Esophagus squamous epithelium (tissue), 5 donors: ENCODE measurements around the gene CDCP1. TPM values are rescaled to one million over a fixed set of nuclear protein-coding genes. Genes with fewer than 3 reads are reported as not detected.

Experiments
- DNase-seq: peaks from one replicate; lab custom pipeline; 2025; lab: John Stamatoyannopoulos, UW
- H3K27ac ChIP-seq, 4 donors: fragments of 200-600 bp; sonication (generic); one replicate each; pipeline ENCODE4 v1.5.1; 2016 to 2019; ENCODE audit warnings: mild to moderate bottlenecking in 1 of 4
- H3K27me3 ChIP-seq, 4 donors: fragments of 200-600 bp; sonication (generic); 1 replicate in 3 of 4; 2 replicates in 1 of 4; pipeline versions ENCODE4 v1.5.1 to v1.6.0; 2017 to 2021; ENCODE audit warnings: antibody characterized with exemption in 1 of 4
- H3K36me3 ChIP-seq, 3 donors: fragments of 200-600 bp; sonication (generic); one replicate each; pipeline ENCODE4 v1.5.1; 2016 to 2019
- H3K4me1 ChIP-seq, 3 donors: fragments of 200-600 bp; sonication (generic); one replicate each; pipeline ENCODE4 v1.5.1; 2017 to 2019
- H3K4me3 ChIP-seq, 4 donors: fragments of 200-600 bp; sonication (generic); 1 replicate in 3 of 4; 2 replicates in 1 of 4; pipeline ENCODE4 v1.5.1; 2016 to 2019; ENCODE audit warnings: mild to moderate bottlenecking in 2 of 4, moderate library complexity in 1 of 4
- H3K9me3 ChIP-seq, 3 donors: fragments of 200-600 bp; sonication (generic); one replicate each; pipeline ENCODE4 v1.5.1; 2016 to 2019
- POLR2A ChIP-seq, 4 donors: fragments of 450-650 bp; IDR thresholded peaks; one replicate each; pipeline ENCODE4 v1.6.1; 2017; ENCODE audit warnings: antibody characterized with exemption in 4 of 4, mild to moderate bottlenecking in 4 of 4, moderate library complexity in 3 of 4
- WGBS, 2 donors: methylation state at CpG; one replicate each; pipeline ENCODE4 v1.1.5; 2018; 5-methylcytosine and 5-hydroxymethylcytosine counted together
- intact Hi-C: fragments of 100-400 bp; cut with DNase I; formaldehyde crosslinking; loops from one replicate; pipeline ENCODE4 v1.15.0; 2022
- total RNA-seq, 4 donors: library from RNA; depleted of rRNA; stranded (reverse); fragments of >200 nt; gene quantifications; one replicate each; pipeline ENCODE4 v1.1.0, GENCODE V29; 2016
- TF ChIP-seq, protein P1 (sequence below), 6 experiments: fragments of 450-650 bp in 4 of 6; fragments of 200-600 bp in 2 of 6; sonication (generic) in 2 of 6; IDR thresholded peaks; one replicate each; pipeline ENCODE4 v1.5.1; 2016 to 2019; ENCODE audit warnings: antibody characterized with exemption in 6 of 6, mild to moderate bottlenecking in 4 of 6, moderate library complexity in 4 of 6
- donor health status: DM: yes; HTN: yes; CAD: no.

Gene CDCP1
- total RNA-seq, 4 donors from 2014 or later, result 35.7 to 95.4 (median 54.6) TPM

DNA sequence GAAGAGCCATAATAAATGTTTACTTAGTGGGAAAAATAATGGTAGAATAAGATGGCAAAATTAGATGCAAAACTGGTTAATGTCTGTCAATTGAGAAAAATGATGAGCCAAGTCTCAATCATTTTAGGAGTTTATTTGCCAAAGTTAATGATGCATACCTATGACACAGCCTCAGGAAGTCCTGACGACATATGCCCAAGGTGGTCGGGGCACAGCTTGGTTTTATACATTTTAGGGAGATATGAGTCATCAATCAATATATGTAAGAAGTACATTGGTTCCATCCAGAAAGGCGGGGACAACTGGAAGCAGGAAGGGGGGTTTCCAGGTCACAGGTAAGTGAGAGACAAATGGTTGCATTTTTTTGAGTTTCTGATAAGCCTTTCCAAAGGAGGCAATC lies 88.6 kb downstream of the CDCP1 start:
- TF ChIP-seq POLR2A (IDR thresholded peaks at IDR 0.05), result no peak
- TF ChIP-seq, protein P1, sequence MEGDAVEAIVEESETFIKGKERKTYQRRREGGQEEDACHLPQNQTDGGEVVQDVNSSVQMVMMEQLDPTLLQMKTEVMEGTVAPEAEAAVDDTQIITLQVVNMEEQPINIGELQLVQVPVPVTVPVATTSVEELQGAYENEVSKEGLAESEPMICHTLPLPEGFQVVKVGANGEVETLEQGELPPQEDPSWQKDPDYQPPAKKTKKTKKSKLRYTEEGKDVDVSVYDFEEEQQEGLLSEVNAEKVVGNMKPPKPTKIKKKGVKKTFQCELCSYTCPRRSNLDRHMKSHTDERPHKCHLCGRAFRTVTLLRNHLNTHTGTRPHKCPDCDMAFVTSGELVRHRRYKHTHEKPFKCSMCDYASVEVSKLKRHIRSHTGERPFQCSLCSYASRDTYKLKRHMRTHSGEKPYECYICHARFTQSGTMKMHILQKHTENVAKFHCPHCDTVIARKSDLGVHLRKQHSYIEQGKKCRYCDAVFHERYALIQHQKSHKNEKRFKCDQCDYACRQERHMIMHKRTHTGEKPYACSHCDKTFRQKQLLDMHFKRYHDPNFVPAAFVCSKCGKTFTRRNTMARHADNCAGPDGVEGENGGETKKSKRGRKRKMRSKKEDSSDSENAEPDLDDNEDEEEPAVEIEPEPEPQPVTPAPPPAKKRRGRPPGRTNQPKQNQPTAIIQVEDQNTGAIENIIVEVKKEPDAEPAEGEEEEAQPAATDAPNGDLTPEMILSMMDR (IDR thresholded peaks at IDR 0.05), result no peak
- WGBS, 2 donors, result 44 to 55% methylated on average over 3 of the region's 3 CpGs
- intact Hi-C loops, result no loop called here
- Histone ChIP-seq H3K27ac (peak overlapping the region in 2 of 4 donors; percentile 68 to 69), H3K4me1 (peaks cover 0 to 43% (median 35%) of the 10 kb centered on the region in 3 donors), H3K27me3 (no peaks in the 10 kb centered on the region), H3K9me3 (no peaks in the 10 kb centered on the region), H3K4me3 (no peak overlapping the region), H3K36me3 (no peaks in the 10 kb centered on the region)
- no peak for DNase-seq

DNA sequence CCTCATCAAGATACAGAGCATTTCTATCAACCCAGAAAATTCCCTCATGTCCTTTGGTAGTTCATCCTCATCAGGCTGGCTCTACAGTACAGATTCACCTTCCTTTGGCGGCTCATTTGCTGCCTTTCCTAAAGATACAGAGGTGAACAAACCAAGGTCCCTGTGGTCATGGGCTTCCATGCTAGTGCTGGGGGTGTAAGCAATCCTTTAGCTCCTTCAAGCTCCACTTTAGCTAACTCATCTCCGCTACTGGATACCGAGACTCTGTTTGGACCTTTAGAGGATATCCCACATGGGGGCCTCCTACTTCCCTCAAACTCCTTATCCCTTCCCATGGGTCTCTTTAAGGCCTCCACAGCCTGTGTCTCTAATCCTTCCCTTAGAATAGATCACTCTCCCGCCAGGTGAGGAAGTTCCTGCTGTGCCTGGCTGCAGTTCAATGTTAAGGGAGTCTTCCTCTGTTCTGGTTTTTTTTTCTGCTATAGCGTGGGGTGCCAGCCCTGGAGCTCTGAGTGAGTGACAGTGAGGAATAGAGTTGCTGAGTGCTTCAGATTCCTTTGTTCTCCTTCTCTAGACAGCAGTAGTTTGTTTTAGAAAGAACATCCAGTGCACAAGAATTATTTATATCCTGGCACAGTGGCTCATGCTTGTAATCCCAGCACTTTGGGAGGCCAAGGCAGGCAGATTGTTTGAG lies 89.4 kb downstream of the CDCP1 start:
- DNase-seq, result no peak
- Histone ChIP-seq H3K27me3 (no peaks in the 10 kb centered on the region), H3K9me3 (no peaks in the 10 kb centered on the region), H3K4me1 (peaks cover 0 to 43% (median 32%) of the 10 kb centered on the region in 3 donors), H3K27ac (peak overlapping the region; percentile 35 to 69 (median 54)), H3K36me3 (no peaks in the 10 kb centered on the region), H3K4me3 (no peak overlapping the region)
- intact Hi-C loops, result no loop called here
- TF ChIP-seq POLR2A (IDR thresholded peaks at IDR 0.05), result no peak
- TF ChIP-seq, protein P1 (IDR thresholded peaks at IDR 0.05), result no peak
- 50 to 52% methylated on average over 5 of the region's 5 CpGs for WGBS, 2 donors

DNA sequence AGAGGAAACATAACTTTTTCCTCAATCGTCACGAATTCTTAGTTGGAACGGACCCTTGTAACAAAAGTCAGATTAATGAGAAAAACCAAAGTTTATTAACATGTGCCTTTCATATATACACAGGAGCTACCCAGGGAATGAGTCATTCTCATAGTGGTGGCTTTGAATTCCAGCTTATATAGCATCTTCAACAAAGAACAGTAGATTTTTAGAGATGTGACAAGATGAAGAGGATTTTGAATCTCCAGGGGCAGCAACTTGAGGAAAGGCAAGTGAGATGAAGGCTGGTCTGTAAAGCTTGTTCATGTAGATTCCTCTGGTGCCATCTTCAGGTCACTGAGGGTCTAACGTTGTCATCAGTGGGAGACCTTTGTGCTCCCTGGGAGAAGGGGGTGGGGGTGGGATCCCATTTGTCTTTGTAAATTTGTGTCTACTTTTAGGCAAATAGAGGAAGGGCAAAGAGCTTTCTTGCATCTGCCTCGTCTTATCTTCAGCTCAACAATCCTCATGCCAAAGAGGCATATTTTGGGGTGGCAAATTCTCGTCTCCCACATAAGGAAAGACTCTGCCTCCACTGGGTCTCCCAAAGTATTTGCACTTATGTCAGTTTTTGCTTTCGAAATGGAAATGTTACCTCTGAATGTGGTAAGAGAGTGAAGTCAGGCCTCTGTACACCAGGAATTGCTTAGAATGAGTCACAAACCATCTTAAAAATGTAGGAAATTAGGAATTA lies 90.6 kb downstream of the CDCP1 start:
- no peak for DNase-seq
- Histone ChIP-seq H3K4me1 (peaks cover 0 to 43% (median 28%) of the 10 kb centered on the region in 3 donors), H3K36me3 (no peaks in the 10 kb centered on the region), H3K27me3 (no peaks in the 10 kb centered on the region), H3K4me3 (no peak overlapping the region), H3K27ac (peak overlapping the region; percentile 15 to 68 (median 46)), H3K9me3 (no peaks in the 10 kb centered on the region)
- intact Hi-C loops, result no loop called here
- TF ChIP-seq POLR2A (IDR thresholded peaks at IDR 0.05), result no peak
- TF ChIP-seq, protein P1 (IDR thresholded peaks at IDR 0.05), result peak in 1 of 6 experiments; percentile 9
- 60 to 76% methylated on average over 7 of the region's 7 CpGs for WGBS, 2 donors

DNA sequence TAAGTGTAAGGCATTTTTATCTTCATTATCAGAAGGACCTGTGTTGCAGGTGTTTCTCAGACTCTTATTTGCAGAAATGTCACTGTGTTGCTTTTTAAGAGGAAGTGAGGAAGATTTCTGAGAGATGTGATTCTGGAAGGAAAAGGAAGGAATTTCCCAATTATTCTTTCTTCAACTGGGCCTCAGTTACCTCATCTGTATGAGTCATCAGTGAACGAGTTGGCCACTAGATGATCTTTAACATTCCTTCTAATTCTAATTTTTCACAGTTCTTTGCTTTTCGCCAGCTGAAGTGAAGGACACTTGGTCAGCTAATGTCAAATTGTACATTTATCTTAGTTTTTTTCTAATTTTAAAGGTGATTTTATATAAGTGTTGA lies 91.2 kb downstream of the CDCP1 start:
- Histone ChIP-seq H3K36me3 (no peaks in the 10 kb centered on the region), H3K9me3 (no peaks in the 10 kb centered on the region), H3K4me3 (no peak overlapping the region), H3K4me1 (peaks cover 0 to 43% (median 28%) of the 10 kb centered on the region in 3 donors), H3K27me3 (no peaks in the 10 kb centered on the region), H3K27ac (peak overlapping the region; percentile 15 to 68 (median 46))
- TF ChIP-seq, protein P1 (IDR thresholded peaks at IDR 0.05), result no peak
- no peak for TF ChIP-seq POLR2A (IDR thresholded peaks at IDR 0.05)
- WGBS, 2 donors, result 35 to 41% methylated on average over 2 of the region's 2 CpGs
- intact Hi-C loops, result no loop called here
- no peak for DNase-seq
